Gastroesophageal sphincter (tissue), 3 donors: Measurements from ENCODE around the gene GSAP.

Experiments used
- EP300 ChIP-seq: sonication (generic); formaldehyde crosslinking; IDR thresholded peaks from one replicate; pipeline ENCODE4 v1.6.1; 2017; ENCODE audit warnings: antibody characterized with exemption, mild to moderate bottlenecking
- POLR2A ChIP-seq, 2 donors: fragments of 450-650 bp; IDR thresholded peaks; one replicate each; pipeline ENCODE4 v1.6.1; 2017; ENCODE audit warnings: antibody characterized with exemption in 2 of 2, mild to moderate bottlenecking in 2 of 2, moderate library complexity in 1 of 2
- POLR2AphosphoS5 ChIP-seq: sonication (generic); formaldehyde crosslinking; IDR thresholded peaks from one replicate; pipeline ENCODE4 v1.6.1; 2017; ENCODE audit warnings: antibody characterized with exemption
- TF ChIP-seq, protein P1 (sequence below), 4 experiments: fragments of 200-600 bp in 2 of 4; fragments of 450-650 bp in 2 of 4; sonication (generic) in 1 of 4; IDR thresholded peaks; one replicate each; pipeline ENCODE4 v1.5.1; 2017 to 2019; ENCODE audit warnings: antibody characterized with exemption in 4 of 4, mild to moderate bottlenecking in 2 of 4, moderate library complexity in 2 of 4

- TF ChIP-seq, protein P1, sequence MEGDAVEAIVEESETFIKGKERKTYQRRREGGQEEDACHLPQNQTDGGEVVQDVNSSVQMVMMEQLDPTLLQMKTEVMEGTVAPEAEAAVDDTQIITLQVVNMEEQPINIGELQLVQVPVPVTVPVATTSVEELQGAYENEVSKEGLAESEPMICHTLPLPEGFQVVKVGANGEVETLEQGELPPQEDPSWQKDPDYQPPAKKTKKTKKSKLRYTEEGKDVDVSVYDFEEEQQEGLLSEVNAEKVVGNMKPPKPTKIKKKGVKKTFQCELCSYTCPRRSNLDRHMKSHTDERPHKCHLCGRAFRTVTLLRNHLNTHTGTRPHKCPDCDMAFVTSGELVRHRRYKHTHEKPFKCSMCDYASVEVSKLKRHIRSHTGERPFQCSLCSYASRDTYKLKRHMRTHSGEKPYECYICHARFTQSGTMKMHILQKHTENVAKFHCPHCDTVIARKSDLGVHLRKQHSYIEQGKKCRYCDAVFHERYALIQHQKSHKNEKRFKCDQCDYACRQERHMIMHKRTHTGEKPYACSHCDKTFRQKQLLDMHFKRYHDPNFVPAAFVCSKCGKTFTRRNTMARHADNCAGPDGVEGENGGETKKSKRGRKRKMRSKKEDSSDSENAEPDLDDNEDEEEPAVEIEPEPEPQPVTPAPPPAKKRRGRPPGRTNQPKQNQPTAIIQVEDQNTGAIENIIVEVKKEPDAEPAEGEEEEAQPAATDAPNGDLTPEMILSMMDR (IDR thresholded peaks at IDR 0.05) = no peak
- no peak for TF ChIP-seq POLR2A (IDR thresholded peaks at IDR 0.05)
- no peak for TF ChIP-seq EP300
- no peak for TF ChIP-seq POLR2AphosphoS5
Measured at GRCh38 chr7:77427996-77428603, 12.0 kb upstream of the GSAP start.
